ENCODE results near the gene SPNS3.
A peak's percentile ranks its signal among the peaks of the same experiment; 100 is the strongest.

The SPNS3 gene

GRCh38 chr17:4433515-4434031 lies at the start of gene SPNS3:
SPNS3 (plus strand) TSS chr17:4433940; CDS start chr17:4433968, 28 bp downstream.
- TF ChIP-seq CTCF (IDR thresholded peaks at IDR 0.05; ENCODE audit: insufficient read depth, low read length, missing control alignments): no peak
- no peak within 1 kb of the TSS for H3K4me3 ChIP-seq (ENCODE audit: low read depth, low read length)
- POLR2A ChIA-PET: no interaction called here
- CTCF ChIA-PET: no interaction called here
- no peak for DNase-seq (ENCODE audit: low read depth, low spot score)

- TF ChIP-seq CTCF (IDR thresholded peaks at IDR 0.05; ENCODE audit: insufficient read depth, low read length, missing control alignments): no peak
- POLR2A ChIA-PET: interaction anchor here (0.6 kb wide), 1 partner anchor 19 kb away, joined by 3 read pairs; no protein-coding TSS in a partner anchor
- CTCF ChIA-PET: interaction anchor here (1.3 kb wide), 1 partner anchor 186 kb away, joined by 6 read pairs; no protein-coding TSS in a partner anchor
- H3K4me3 ChIP-seq (ENCODE audit: low read depth, low read length): no peak overlapping the region
- DNase-seq (ENCODE audit: low read depth, low spot score): peak; percentile 7
Measured at GRCh38 chr17:4386406-4386805, 47.3 kb upstream of the SPNS3 start.

- H3K4me3 ChIP-seq (ENCODE audit: low read depth, low read length): no peak overlapping the region
- DNase-seq (ENCODE audit: low read depth, low spot score): no peak
- TF ChIP-seq CTCF (IDR thresholded peaks at IDR 0.05; ENCODE audit: insufficient read depth, low read length, missing control alignments): no peak
- ChIA-PET CTCF (interaction anchor here (1.3 kb wide), 1 partner anchor 187 kb away, joined by 6 read pairs; no protein-coding TSS in a partner anchor), POLR2A (no interaction called here)
Measured at GRCh38 chr17:4387137-4387536, 46.6 kb upstream of the SPNS3 start.

- TF ChIP-seq CTCF (IDR thresholded peaks at IDR 0.05; ENCODE audit: insufficient read depth, low read length, missing control alignments): no peak
- CTCF ChIA-PET: interaction anchor here (1.8 kb wide), 1 partner anchor 189 kb away, joined by 6 read pairs; no protein-coding TSS in a partner anchor
- POLR2A ChIA-PET: no interaction called here
- DNase-seq (ENCODE audit: low read depth, low spot score): no peak
- H3K4me3 ChIP-seq (ENCODE audit: low read depth, low read length): no peak overlapping the region
Measured at GRCh38 chr17:4389079-4389478, 44.7 kb upstream of the SPNS3 start.

GRCh38 chr17:4393806-4394205 lies 39.9 kb upstream of the SPNS3 start:
- ChIA-PET POLR2A (no interaction called here), CTCF (interaction anchor here (0.6 kb wide), 1 partner anchor 178 kb away, joined by 3 read pairs; no protein-coding TSS in a partner anchor)
- no peak overlapping the region for H3K4me3 ChIP-seq (ENCODE audit: low read depth, low read length)
- TF ChIP-seq CTCF (IDR thresholded peaks at IDR 0.05; ENCODE audit: insufficient read depth, low read length, missing control alignments): no peak
- no peak for DNase-seq (ENCODE audit: low read depth, low spot score)

- TF ChIP-seq CTCF (IDR thresholded peaks at IDR 0.05; ENCODE audit: insufficient read depth, low read length, missing control alignments): no peak
- H3K4me3 ChIP-seq (ENCODE audit: low read depth, low read length): no peak overlapping the region
- ChIA-PET CTCF (interaction anchor here (0.6 kb wide), 1 partner anchor 179 kb away, joined by 3 read pairs; no protein-coding TSS in a partner anchor), POLR2A (no interaction called here)
- DNase-seq (ENCODE audit: low read depth, low spot score): no peak
Measured at GRCh38 chr17:4394208-4395110, 39.3 kb upstream of the SPNS3 start.

Data from AG04449 (cell line).